HG02610 (cell line): Measurements from ENCODE around the gene STK39.

Source experiments
- ATAC-seq: cut with Tn5 transposase; IDR thresholded peaks from one replicate; pipeline ENCODE4 v1.9.1; 2021; ENCODE audit warnings: mild to moderate bottlenecking, moderate library complexity; ENCODE audit not compliant: unreplicated experiment

Gene STK39

GRCh38 chr2:168185583-168186274 is 61.7 kb downstream of the STK39 start:
- ATAC-seq, result no peak

GRCh38 chr2:168184681-168185513 is 62.5 kb downstream of the STK39 start:
- ATAC-seq, result no peak

- no peak for ATAC-seq
These were observed 63.9 kb downstream of the STK39 start for GRCh38 chr2:168183308-168183997.

- ATAC-seq, result no peak
These were observed 64.7 kb downstream of the STK39 start for GRCh38 chr2:168182550-168183249.

GRCh38 chr2:168181825-168182224 is 65.6 kb downstream of the STK39 start:
- no peak for ATAC-seq

GRCh38 chr2:168180914-168181313 is 66.5 kb downstream of the STK39 start:
- no peak for ATAC-seq

- ATAC-seq, result no peak
These were observed 66.9 kb downstream of the STK39 start for GRCh38 chr2:168180483-168180882.

GRCh38 chr2:168179592-168179991 is 67.8 kb downstream of the STK39 start:
- no peak for ATAC-seq

- ATAC-seq, result no peak
These were observed 68.7 kb downstream of the STK39 start for GRCh38 chr2:168178520-168179324.

GRCh38 chr2:168176402-168176801 is 71.0 kb downstream of the STK39 start:
- ATAC-seq, result no peak

GRCh38 chr2:168175469-168175868 is 71.9 kb downstream of the STK39 start:
- no peak for ATAC-seq

- no peak for ATAC-seq
These were observed 72.6 kb downstream of the STK39 start for GRCh38 chr2:168174756-168175155.

GRCh38 chr2:168172071-168172470 is 75.3 kb downstream of the STK39 start:
- no peak for ATAC-seq

- no peak for ATAC-seq
These were observed 76.2 kb downstream of the STK39 start for GRCh38 chr2:168171059-168171762.

GRCh38 chr2:168169097-168169745 is 78.2 kb downstream of the STK39 start:
- no peak for ATAC-seq

GRCh38 chr2:168167511-168168263 is 79.7 kb downstream of the STK39 start:
- no peak for ATAC-seq

GRCh38 chr2:168166902-168167510 is 80.4 kb downstream of the STK39 start:
- no peak for ATAC-seq
